ENCODE measurements around the gene SPAG16.

Gene SPAG16

GRCh38 chr2:213284105-213285090 is at the start of gene SPAG16:
Gene SPAG16 (plus strand): TSS chr2:213284464.
- peak; percentile 96 for DNase-seq

DNA sequence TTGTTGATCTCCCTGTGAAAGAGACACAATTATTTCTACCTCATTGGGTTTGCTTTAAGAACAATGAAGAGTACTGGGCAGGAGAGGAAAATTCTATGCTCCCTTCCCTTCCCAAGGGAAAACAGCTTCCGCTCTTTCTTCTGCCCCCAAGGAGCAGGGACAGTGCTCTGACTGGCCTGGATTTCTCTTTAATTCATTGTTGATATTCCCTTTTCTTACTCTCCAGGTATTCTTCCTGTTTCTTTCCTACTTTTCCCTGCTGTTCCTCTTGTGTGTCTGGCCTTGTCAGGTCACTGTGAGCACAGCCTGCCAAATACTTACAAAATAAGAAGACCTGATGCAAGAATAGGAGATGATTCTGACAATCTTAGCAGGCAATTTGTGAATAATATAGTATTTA is 49.6 kb upstream of the SPAG16 start:
- no peak for DNase-seq

DNA sequence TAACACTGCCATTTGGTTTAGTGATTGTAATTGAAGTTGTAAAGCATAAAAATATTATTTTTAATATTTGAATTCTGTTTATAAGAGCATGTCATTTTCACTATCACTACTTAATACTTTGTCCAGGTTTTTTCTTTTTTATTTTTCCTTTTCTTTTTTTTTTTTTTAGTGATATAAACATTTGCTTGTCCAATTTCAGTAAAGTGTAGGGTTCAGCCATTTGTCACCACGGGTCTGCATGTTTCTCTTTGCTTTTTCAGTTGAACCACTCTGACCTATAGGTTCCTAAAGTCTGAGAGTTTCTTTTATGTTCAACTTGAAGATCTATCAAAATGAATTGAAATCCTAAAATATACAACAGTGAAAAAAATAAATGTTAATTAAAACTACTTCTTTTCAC is 48.5 kb upstream of the SPAG16 start:
- DNase-seq: no peak

DNA sequence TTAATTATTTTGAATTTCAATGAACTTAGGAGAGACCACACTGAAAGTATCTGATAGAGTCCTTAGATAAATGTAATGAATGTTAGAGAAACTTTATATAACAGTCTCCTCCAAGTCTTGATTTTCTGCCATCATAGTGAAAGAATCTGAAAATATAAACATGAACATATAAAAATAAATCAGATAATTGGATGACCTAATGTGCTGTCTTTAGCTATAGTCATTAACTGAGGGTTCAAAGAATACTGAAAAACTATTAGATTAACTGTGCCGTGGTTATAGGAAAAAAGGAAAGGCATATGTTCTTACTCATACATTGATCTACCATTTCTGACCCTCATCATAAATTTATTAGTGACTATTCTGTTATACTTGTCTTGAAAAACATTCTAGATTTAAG is 47.0 kb upstream of the SPAG16 start:
- no peak for DNase-seq

GRCh38 chr2:213237787-213238186 is 46.5 kb upstream of the SPAG16 start:
- no peak for DNase-seq

DNA sequence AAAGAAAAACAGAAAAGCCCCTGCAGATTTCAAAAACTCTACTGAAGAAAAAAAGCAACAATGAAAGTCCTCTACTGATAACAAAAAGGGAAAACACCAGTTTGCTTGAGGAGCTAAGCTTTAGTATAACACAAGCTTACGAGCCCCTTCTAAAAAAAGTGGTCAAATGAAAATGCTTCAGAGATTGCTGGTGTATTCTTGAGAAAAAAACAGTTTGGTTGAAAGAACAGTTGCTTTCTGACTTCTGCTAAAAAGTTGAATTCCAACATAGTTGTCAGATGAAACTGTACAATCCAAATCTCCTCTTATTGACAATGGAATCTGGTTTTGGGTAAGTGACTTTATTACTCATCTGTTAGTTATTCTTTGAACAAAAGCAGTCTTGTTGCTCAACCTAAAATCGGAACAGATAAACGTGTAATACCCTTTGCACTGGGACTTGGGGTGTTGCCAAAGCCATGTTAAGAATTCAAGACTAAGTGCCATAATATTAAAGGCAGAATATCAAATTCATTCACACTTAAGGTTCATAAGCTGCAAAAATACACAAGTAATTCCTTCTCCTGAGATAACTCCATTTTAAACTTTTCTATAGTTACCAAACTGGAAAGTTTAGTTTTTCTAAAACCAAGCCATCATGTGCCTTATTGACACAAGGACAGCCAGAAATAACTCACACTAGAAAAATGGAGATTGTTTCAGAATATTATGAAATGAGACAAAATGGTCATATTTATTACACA is 45.3 kb upstream of the SPAG16 start:
- no peak for DNase-seq

DNA sequence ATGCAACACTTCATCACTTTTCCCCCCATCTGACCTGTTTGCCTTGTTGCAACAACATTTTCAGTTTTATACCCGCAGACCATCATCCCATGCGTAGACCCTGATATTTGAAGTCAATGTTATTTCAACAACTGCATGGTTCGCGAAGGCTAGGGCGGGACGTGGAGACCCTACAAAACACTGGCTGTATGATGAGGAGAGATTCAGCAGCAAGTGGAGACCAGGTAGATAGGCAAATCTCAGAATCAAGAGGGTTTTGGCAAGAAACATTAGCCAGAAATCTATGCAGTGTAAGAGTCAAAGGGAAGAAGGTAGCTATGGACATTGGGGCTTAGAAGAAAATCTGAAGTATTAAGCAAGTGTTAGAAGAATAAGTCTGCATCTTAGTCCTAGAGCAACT is 42.4 kb upstream of the SPAG16 start:
- DNase-seq: no peak

- no peak for DNase-seq
Measured at GRCh38 chr2:213242653-213243052, 41.6 kb upstream of the SPAG16 start.

DNA sequence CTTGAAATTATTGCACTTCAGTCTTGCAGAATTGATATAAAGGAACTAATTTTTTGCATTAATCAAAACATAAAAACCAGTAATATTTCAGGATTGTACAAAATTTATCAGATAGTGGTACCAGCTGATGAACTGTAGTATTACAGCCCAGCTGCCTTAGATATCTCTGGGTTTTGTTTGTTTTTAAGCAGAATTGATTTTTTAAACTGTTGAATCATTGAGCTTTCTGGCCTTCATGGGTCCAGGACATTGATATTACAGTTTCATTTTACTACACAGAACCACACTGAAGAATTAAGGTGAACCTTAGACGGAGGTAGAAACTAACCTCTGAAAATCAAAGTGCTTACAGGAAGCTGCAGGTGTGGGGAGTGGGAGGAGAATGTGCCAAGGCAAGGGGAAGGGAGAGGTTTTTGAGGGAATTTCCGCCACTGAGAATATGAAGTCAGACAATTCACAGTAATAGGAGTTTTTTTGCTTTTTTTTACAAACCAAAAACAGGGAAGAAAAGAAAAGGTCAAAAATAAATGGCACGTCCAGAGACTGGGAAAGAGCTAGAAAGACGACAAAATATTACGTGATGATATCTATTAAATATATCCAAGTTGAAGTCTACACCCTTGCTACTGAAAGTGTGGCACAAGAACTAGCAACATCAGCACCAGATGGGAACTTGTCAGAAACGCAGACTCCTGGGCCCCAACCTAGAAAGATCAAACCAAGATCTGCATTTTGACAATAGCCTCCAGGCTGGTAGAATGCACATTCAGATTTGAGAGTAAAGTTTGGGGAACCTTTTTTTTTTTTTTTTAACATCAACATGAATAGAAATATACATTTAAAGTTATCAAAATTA is 40.8 kb upstream of the SPAG16 start:
- DNase-seq: no peak

DNA sequence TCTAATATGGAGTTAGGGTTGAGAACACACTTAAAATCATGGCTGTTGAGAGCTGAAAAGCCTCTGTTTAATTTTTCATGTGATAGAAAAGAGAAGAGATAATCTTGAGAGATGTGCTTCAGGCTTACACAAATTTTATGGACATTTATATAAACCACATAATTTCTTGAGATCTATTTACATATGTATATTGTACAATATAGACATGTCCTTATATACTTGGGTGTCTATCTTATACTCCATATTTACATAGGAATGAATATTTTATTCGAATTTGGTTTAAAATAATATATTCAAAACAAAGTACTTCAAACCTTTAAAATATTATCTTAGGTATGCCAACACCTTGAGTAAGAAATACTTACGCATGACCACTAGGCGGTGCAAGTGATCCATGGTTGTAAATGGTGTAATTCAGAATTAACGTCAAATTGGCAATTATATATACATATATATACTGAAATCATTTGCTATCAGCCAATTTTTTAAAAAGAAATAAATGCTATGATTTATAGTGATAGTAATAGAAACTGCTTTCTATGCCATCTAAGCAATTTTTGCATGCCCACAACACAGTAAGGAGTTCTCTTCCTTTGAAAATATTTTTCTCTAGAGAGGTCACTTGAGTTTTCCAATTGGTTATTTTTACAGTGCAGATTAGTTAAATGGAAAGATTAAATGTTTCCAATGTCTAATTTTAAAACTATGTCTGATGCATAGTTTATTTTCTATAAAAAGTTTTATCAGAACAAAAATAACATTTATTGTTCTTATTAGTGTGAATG is 37.6 kb upstream of the SPAG16 start:
- DNase-seq: peak; percentile 31 to 42

DNA sequence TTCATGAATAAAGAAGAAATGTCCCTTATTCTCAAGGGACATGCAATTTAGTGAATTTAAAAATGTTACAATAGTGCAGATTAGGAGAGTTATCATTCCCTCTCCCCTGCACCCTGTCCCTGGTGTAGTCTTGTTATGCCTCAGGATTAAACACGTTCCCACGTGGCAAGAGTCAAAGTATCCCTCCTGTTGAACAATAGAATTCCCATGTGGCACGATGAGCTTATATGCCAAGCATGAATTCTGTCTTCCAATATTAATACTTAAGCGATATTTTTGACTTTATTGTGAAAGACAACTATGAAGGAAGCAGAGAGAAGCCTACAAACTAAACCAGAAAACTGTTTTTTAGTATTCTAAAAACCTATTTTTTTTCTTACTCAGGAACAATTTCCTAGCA is 36.7 kb upstream of the SPAG16 start:
- DNase-seq: no peak

DNA sequence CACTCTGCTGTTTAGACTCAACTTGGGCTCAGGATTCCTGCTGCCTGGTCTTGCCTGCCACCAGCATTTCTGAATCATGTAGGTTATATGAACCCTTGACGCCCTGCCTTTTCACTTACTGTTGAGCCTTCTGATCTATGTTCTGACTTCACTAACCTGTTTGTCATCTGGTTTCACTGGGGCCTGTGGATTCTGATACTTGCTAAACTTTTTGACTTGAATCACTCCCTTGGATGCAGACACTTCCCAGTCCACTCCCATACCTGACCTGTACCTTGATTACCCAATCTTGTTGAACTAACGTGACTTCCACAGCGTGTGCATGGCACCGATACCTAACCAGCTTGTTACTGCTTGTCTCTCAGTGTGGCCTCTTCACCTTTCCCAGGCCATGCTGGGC is 35.6 kb upstream of the SPAG16 start:
- no peak for DNase-seq

DNA sequence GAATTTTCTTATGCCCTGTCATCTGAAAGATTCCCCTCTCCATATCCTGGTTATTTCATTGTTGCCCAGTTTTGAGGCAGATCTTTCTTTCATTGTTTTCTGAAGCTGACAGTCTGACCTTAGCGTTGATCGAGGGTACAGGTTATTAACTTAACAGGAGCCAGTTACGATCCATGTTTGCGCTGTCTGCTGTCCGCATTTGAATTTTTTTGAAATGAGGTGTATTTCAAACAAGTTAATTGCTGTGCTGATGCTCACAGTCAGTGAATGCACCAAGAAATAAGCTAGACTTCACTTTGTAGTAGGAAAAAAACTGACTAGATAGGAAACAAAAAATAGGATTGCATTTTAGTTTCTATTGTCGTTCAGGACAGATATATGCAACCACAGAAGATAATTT is 34.8 kb upstream of the SPAG16 start:
- DNase-seq: no peak

DNA sequence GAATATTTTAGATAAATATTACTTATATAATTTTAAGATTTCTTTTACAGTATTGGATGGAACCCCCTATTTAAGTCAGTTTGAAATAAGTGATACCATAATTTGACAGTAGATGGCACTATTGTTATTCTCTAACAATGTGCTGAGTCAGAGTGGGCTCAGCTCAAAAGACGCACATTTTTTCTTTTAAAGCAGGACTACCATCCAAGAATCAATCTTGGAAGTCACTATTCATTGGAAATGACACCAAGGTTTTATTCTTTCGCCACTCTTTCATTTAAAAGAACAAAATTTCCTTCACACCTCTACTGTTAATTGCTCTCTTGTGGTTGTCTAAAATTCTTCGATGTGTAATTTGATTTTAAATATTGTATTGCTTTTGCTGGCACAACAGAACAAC is 32.6 kb upstream of the SPAG16 start:
- no peak for DNase-seq

GRCh38 chr2:213252206-213252605 is 32.1 kb upstream of the SPAG16 start:
- no peak for DNase-seq

GRCh38 chr2:213253162-213253561 is 31.1 kb upstream of the SPAG16 start:
- no peak for DNase-seq

DNA sequence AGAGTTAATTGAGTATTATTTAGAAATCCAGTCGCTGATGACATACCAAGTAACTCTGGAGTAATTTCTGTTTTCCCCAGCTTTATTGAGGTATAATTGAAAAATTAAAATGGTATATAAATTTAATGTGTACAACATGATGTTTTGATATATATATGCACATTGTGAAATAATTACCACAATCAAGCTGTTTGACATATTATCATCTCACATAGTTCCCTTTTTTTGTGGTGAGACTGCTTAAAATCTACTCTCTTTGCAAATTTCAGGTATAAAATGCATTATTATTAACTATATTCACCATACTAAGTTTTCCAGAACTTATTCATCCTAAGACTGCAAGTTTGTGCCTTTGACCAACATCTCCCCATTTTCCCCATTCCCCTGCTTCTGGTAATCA is 25.0 kb upstream of the SPAG16 start:
- no peak for DNase-seq

DNA sequence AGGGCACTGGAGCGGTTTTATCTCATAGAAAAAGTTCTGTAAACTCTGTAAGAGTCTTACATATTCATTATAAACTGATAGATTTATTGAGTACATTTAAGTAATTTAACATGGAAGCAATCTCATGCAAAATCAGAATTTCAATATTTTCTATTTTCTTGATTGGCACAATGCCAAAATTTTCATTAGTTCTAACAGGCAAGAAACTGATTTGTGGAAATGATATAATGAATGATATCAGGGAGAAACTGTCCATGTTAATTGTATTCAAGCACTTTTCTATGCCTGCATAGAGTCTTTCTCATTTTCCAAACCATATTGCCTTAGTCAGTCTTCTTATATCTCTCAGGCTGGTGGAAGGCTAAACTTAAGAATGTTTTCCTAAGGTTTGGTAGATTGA is 23.0 kb upstream of the SPAG16 start:
- no peak for DNase-seq

DNA sequence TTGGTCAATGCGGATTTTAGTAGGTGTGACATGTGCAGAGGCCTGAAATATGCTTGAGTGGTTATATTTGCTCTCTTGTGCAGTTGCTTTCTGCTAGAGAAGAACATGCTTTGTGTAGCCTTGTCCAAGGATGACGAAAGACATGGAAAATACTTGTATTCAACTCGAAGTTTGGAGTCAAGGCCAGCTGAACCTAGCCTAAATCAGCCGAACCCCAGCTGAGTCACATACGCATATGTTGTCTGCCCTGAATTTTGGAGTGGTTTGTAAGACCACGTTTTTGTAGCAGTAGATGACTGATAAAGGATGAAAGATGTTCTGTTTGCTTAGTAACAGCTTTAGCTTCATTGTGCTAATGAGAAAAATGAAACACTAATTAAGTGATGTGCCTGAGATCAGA is 22.5 kb upstream of the SPAG16 start:
- no peak for DNase-seq

DNA sequence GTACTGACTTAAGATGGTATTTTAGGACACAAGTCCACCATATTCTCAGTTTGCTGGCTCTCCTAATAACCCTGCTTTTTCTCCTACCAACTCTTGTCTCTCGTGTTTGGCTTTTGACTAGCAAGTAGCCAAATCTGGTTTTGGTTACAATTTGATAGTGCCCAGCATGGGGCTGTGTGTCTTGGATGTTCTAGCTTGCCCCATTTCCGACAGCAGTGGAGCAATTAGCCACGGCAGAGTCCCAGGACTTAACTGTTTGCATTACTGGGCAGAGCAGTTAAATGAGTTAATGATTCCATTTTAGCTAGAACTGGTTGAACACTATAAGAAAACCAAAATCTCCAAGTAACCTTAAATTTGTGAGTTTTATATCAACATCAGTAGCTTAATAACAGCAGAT is 18.6 kb upstream of the SPAG16 start:
- no peak for DNase-seq

DNA sequence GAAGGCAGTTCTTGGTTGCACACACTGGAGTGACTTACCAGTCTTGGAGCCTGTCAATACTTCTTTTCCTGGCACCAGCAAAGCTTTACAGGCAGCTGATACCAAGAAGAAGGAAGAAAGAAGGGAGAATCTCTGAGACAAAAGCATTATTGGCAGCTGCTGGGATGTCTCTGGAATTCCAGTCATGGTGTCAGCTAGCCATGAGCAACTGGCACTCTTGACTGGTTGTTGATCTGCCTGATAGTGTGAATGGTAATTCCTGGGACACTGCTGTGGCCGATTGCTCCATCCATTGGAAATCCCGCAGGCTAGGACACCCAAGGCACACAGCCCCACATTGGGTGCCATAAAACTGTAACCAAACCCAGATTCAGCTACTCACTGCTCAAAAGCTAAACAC is 17.8 kb upstream of the SPAG16 start:
- DNase-seq: no peak

DNA sequence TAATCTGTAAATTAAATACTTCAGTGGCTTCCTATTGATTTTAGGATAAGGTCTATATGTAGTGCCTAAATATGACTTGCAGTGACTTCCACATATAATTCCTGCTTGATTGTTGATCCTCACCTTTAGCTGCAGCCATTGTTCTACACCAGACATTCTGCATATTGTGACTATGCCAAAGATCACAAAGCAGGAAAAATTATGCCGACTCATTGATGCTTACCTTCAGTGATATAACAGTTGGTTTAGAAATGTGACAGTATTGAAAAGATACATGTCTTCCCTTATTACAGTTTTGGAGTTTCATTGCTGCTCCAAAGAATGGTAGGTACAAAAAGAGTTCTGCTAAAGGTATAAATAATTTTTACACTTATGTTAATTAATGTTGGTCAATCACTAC is 12.3 kb upstream of the SPAG16 start:
- DNase-seq: no peak
